H1 (cell line): Measurements from ENCODE around the gene EPHA6. TPM values are rescaled to one million over a fixed set of nuclear protein-coding genes. Genes with fewer than 3 reads are reported as not detected.

Experiments used
- CTCF ChIA-PET: fragments of 300-600 bp; sonication (Branson Sonifier 250); formaldehyde crosslinking; loops from one replicate; lab custom pipeline; 2021; ENCODE audit not compliant: partially characterized antibody; lab: Charles Lee
- POLR2A ChIA-PET: fragments of 300-600 bp; sonication (Branson Sonifier 250); formaldehyde crosslinking; loops from one replicate; lab custom pipeline; 2021; ENCODE audit warnings: inconsistent platforms; ENCODE audit not compliant: partially characterized antibody; lab: Charles Lee
- DNase-seq, 2 experiments: peaks; one replicate each; pipeline versions ENCODE4 v3.0.0 to v3.0.0-alpha.2; 2010 to 2022; ENCODE audit warnings: low spot score in 2 of 2, low read depth in 1 of 2, mixed read lengths in 1 of 2
- FAIRE-seq: peaks from 2 replicates; lab custom pipeline; 2011; peaks lifted over from hg19 to GRCh38; lab: Jason Lieb, UNC
- H2AFZ ChIP-seq: 2 replicates; pipeline ENCODE4 v1.8.1; 2012; ENCODE audit warnings: low read length, inconsistent platforms
- H2AK5ac ChIP-seq: 2 replicates; pipeline ENCODE4 v1.6.1; 2013; ENCODE audit warnings: low read depth, low read length
- H2BK120ac ChIP-seq: replicated peaks from 2 replicates; pipeline ENCODE3; 2013; ENCODE audit warnings: low read depth, low read length, inconsistent platforms
- H2BK12ac ChIP-seq: 2 replicates; pipeline ENCODE4 v1.6.1; 2013; ENCODE audit warnings: low read depth, low read length
- H2BK15ac ChIP-seq: 2 replicates; pipeline ENCODE4 v1.6.1; 2013; ENCODE audit warnings: low read length
- H2BK20ac ChIP-seq: 2 replicates; pipeline ENCODE4 v1.6.1; 2013; ENCODE audit warnings: low read length
- H2BK5ac ChIP-seq: 2 replicates; pipeline ENCODE4 v1.6.1; 2013; ENCODE audit warnings: low read depth, low read length
- H3K14ac ChIP-seq: 2 replicates; pipeline ENCODE4 v1.6.1; 2013; ENCODE audit warnings: inconsistent platforms; ENCODE audit not compliant: insufficient read length
- H3K18ac ChIP-seq: 2 replicates; pipeline ENCODE4 v1.6.1; 2013; ENCODE audit warnings: low read length; ENCODE audit errors: extremely low read depth
- H3K23ac ChIP-seq: 2 replicates; pipeline ENCODE4 v1.6.1; 2013; ENCODE audit warnings: inconsistent platforms; ENCODE audit not compliant: insufficient read length
- H3K23me2 ChIP-seq: 2 replicates; pipeline ENCODE4 v1.6.1; 2013; ENCODE audit warnings: low read depth, low read length
- H3K27ac ChIP-seq: 2 replicates; pipeline ENCODE4 v1.6.1; 2011; ENCODE audit warnings: low read depth, low read length, inconsistent platforms
- H3K27me3 ChIP-seq, 4 experiments: replicated peaks in 1 of 4; 1 replicate in 1 of 4; 2 replicates in 3 of 4; pipeline versions ENCODE4 v1.6.1 to v1.8.1; 2011 to 2013; ENCODE audit warnings: low read length in 3 of 4, mild to moderate bottlenecking in 3 of 4, inconsistent platforms in 2 of 4, mixed read lengths in 2 of 4, moderate library complexity in 1 of 4; ENCODE audit not compliant: control insufficient read depth in 3 of 4, insufficient read depth in 3 of 4; ENCODE audit errors: extremely low read depth in 1 of 4
- H3K36me3 ChIP-seq, 4 experiments: 2 replicates each; pipeline versions ENCODE4 v1.6.1 to v1.8.1; 2011 to 2013; ENCODE audit warnings: mild to moderate bottlenecking in 4 of 4, low read length in 3 of 4, moderate library complexity in 2 of 4, control low read depth in 1 of 4, inconsistent platforms in 1 of 4; ENCODE audit not compliant: insufficient read depth in 4 of 4, control insufficient read depth in 2 of 4
- H3K4ac ChIP-seq: replicated peaks from 2 replicates; pipeline ENCODE3; 2013; ENCODE audit warnings: low read length, low read depth, mixed read lengths, inconsistent platforms; ENCODE audit not compliant: insufficient read length
- H3K4me1 ChIP-seq, 4 experiments: replicated peaks in 1 of 4; 1 replicate in 1 of 4; 2 replicates in 3 of 4; pipeline versions ENCODE4 v1.6.1 to v1.8.1; 2011 to 2013; ENCODE audit warnings: low read length in 3 of 4, inconsistent platforms in 2 of 4, mixed read lengths in 1 of 4; ENCODE audit not compliant: insufficient read depth in 4 of 4, control insufficient read depth in 3 of 4
- H3K4me2 ChIP-seq, 2 experiments: 2 replicates each; pipeline versions ENCODE4 v1.6.1 to v1.8.1; 2011 to 2013; ENCODE audit warnings: low read depth in 2 of 2, low read length in 2 of 2, control low read depth in 1 of 2, inconsistent platforms in 1 of 2, mild to moderate bottlenecking in 1 of 2; ENCODE audit not compliant: insufficient read depth in 1 of 2
- H3K4me3 ChIP-seq, 4 experiments: fragments of 200-600, 300-600 bp in 1 of 4; sonication (generic), shearing (Covaris generic), sonication (Bioruptor Twin) in 1 of 4; 2 replicates each; pipeline versions ENCODE4 v1.5.1 to v1.8.1; 2011 to 2016; ENCODE audit warnings: low read length in 4 of 4, low read depth in 3 of 4, control low read depth in 2 of 4, inconsistent platforms in 2 of 4, mild to moderate bottlenecking in 2 of 4, mixed read lengths in 1 of 4, moderate library complexity in 1 of 4; ENCODE audit not compliant: insufficient read depth in 2 of 4; ENCODE audit errors: extremely low read depth in 1 of 4
- H3K56ac ChIP-seq: replicated peaks from 2 replicates; pipeline ENCODE3; 2013; ENCODE audit warnings: low read depth, mild to moderate bottlenecking, mixed read lengths, low read length, inconsistent platforms; ENCODE audit not compliant: insufficient read length
- H3K79me1 ChIP-seq: 2 replicates; pipeline ENCODE4 v1.6.1; 2013; ENCODE audit warnings: low read depth, low read length, control low read depth
- H3K79me2 ChIP-seq, 2 experiments: 2 replicates each; pipeline versions ENCODE4 v1.6.1 to v1.8.1; 2012 to 2013; ENCODE audit warnings: low read length in 2 of 2, mild to moderate bottlenecking in 2 of 2, inconsistent platforms in 1 of 2; ENCODE audit not compliant: insufficient read depth in 2 of 2, control insufficient read depth in 1 of 2
- H3K9ac ChIP-seq, 4 experiments: replicated peaks in 1 of 4; 1 replicate in 1 of 4; 2 replicates in 3 of 4; pipeline versions ENCODE4 v1.6.1 to v1.8.1; 2011 to 2013; ENCODE audit warnings: low read depth in 3 of 4, low read length in 3 of 4, control low read depth in 2 of 4, mild to moderate bottlenecking in 2 of 4, moderate library complexity in 2 of 4, inconsistent platforms in 1 of 4; ENCODE audit errors: extremely low read depth in 1 of 4
- H3K9me3 ChIP-seq, 2 experiments: 2 replicates each; pipeline versions ENCODE4 v1.6.1 to v1.8.1; 2012 to 2013; ENCODE audit warnings: mild to moderate bottlenecking in 2 of 2, moderate library complexity in 2 of 2, control low read depth in 1 of 2, inconsistent platforms in 1 of 2, low read depth in 1 of 2, low read length in 1 of 2, mixed read lengths in 1 of 2; ENCODE audit not compliant: insufficient read depth in 2 of 2
- H4K20me1 ChIP-seq, 2 experiments: replicated peaks in 1 of 2; 2 replicates each; pipeline versions ENCODE3 to v1.8.1; 2011 to 2013; ENCODE audit warnings: inconsistent platforms in 2 of 2, low read length in 2 of 2, mild to moderate bottlenecking in 1 of 2; ENCODE audit not compliant: insufficient read depth in 2 of 2, control insufficient read depth in 1 of 2
- H4K5ac ChIP-seq: 2 replicates; pipeline ENCODE4 v1.6.1; 2013; ENCODE audit warnings: low read length, low read depth, mixed read lengths, inconsistent platforms; ENCODE audit not compliant: insufficient read length
- H4K8ac ChIP-seq: 2 replicates; pipeline ENCODE4 v1.8.0; 2013; ENCODE audit warnings: mild to moderate bottlenecking, moderate library complexity, low read length, inconsistent platforms; ENCODE audit not compliant: insufficient read depth; ENCODE audit errors: extremely low read depth
- H4K91ac ChIP-seq: replicated peaks from 2 replicates; pipeline ENCODE3; 2013; ENCODE audit warnings: low read length, mixed read lengths, inconsistent platforms; ENCODE audit not compliant: insufficient read length
- MAFK ChIP-seq: IDR thresholded peaks from 2 replicates; pipeline ENCODE4 v1.6.1; 2012; ENCODE audit warnings: low read depth, mild to moderate bottlenecking, improper control_type of control experiment, low read length
- SP2 ChIP-seq: IDR thresholded peaks from 2 replicates; pipeline ENCODE4 v1.6.1; 2012; ENCODE audit warnings: mild to moderate bottlenecking, low read length, inconsistent platforms
- WGBS, 2 experiments: shearing (Covaris generic) in 1 of 2; methylation state at CpG; one replicate each; pipeline versions ENCODE4 v1.1.6 to v1.1.7; 2013 to 2015; ENCODE audit warnings: low lambda C conversion rate in 2 of 2, mixed read lengths in 2 of 2, inconsistent platforms in 1 of 2, low coverage in 1 of 2, missing lambda C conversion rate in 1 of 2; ENCODE audit not compliant: insufficient replicate concordance in 2 of 2, insufficient coverage in 1 of 2, insufficient read length in 1 of 2; ENCODE audit errors: extremely low coverage in 1 of 2, missing lambda C conversion rate in 1 of 2; 5-methylcytosine and 5-hydroxymethylcytosine counted together
- polyA plus RNA-seq, 7 experiments: library from polyadenylated mRNA; depleted of rRNA in 3 of 7; stranded (reverse) in 5 of 7; unstranded in 2 of 7; fragments of >200 nt in 5 of 7; fragments of 200-250 nt in 2 of 7; gene quantifications; 1 replicate in 5 of 7; 2 replicates in 1 of 7; 4 replicates in 1 of 7; pipeline versions ENCODE4 v1.2.1 to v1.2.3, GENCODE V29; 2011 to 2013; ENCODE audit warnings: missing spikeins in 2 of 7, mixed read lengths in 2 of 7
- total RNA-seq: library from RNA; stranded (reverse); fragmentation: NEBNext Ultra II Directional; extraction: Animal tissue kit (Norgen Biotek cat#: 25700); gene quantifications from 2 replicates; pipeline ENCODE4 v1.2.1, GENCODE V29; 2021

Gene EPHA6
- total and polyA plus RNA-seq, 2 of the 8 experiments (the other 6 are each of a cell fraction or from before 2014, with no cell fraction given): 0.83 to 3.2 TPM

DNA sequence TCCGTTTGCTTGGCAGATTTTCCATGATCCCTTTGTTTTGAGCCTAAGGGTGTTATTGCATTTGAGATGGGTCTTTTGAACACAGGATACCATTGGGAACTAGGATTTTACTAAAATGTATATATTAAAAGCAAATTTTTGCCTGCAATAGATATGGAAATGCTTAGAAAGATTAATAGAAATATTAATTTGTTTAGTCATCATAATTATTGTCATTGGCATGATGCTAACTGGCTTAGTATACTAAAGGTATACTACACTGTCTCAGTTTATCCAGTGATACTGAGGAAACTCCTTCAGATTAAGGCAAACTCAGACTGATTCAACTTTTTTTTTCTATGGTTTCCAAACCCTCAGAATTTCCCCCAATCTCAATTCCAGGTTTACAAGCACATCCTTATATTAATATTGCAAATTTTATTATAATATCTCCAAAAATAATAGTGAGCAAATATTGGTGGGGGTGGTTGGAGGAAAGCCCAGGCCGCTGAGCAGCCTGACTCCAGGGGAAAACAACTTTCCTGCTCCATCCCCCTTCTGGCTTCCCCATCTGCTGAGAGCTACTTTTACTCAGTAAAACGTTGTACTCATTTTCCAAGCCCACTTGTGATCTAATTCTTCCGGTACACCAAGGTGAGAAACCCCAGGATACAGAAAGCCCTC, 291.7 kb downstream of the EPHA6 start:
- Histone ChIP-seq H3K9me3 (no peaks in the 10 kb centered on the region), H3K23ac (no peak overlapping the region), H2BK120ac (no peak overlapping the region), H3K23me2 (no peaks in the 10 kb centered on the region), H2AK5ac (no peak overlapping the region), H2BK12ac (no peak overlapping the region), H3K14ac (no peak overlapping the region), H2AFZ (peak overlapping the region; percentile 60; the same call in 1 of the 2 replicates), H3K79me1 (no peaks in the 10 kb centered on the region), H3K56ac (no peak overlapping the region), H2BK15ac (no peak overlapping the region), H4K8ac (no peak overlapping the region), H3K4me1 (peaks cover 0 to 6% (median 2%) of the 10 kb centered on the region in 4 experiments; a peak in 3 of 7 replicates), H2BK20ac (no peak overlapping the region), H3K27me3 (no peaks in the 10 kb centered on the region), H3K18ac (no peak overlapping the region), H4K5ac (no peak overlapping the region), H3K4me2 (peak overlapping the region in 1 of 2 experiments; percentile 69; a peak in 3 of 4 replicates), H3K4ac (no peak overlapping the region), H4K91ac (no peak overlapping the region), H3K9ac (no peak overlapping the region; a peak in 1 of 7 replicates), H3K36me3 (no peaks in the 10 kb centered on the region), H4K20me1 (no peaks in the 10 kb centered on the region), H3K27ac (no peak overlapping the region)
- CTCF ChIA-PET: interaction anchor here (1.3 kb wide), 1 partner anchor 32 kb away, joined by 5 read pairs; no protein-coding TSS in a partner anchor
- 56% methylated on average over 4 of the region's 4 CpGs; no CpG with 5 or more reads in 1 of the 2 experiments for WGBS, 2 experiments
- no peak for FAIRE-seq
- no peak for DNase-seq
- peak; percentile 27; the same call in 1 of the 2 replicates for TF ChIP-seq MAFK
- TF ChIP-seq SP2: no peak
- TF ChIP-seq, all 59 proteins: peak for 1
- Histone ChIP-seq H3K4me3 (peak overlapping the region in 1 of 4 experiments; percentile 4; a peak in 1 of 8 replicates), H3K79me2 (no peaks in the 10 kb centered on the region), H2BK5ac (no peak overlapping the region; the same call in 1 of the 2 replicates)
- POLR2A ChIA-PET: no interaction called here
